GM23338 (cell line): ENCODE measurements around the gene OLFML2A. TPM values are rescaled to one million over a fixed set of nuclear protein-coding genes. Genes with fewer than 3 reads are reported as not detected.
A peak's percentile ranks its signal among the peaks of the same experiment; 100 is the strongest.

Experiments used
- ATAC-seq: fragments of 200-7000 bp; cut with Tn5 transposase; 3 replicates; pipeline ENCODE4 v1.9.1; 2020
- DNase-seq: peaks from one replicate; pipeline ENCODE4 v3.0.0-alpha.2; 2015; ENCODE audit warnings: low spot score
- H2AFZ ChIP-seq: fragments of 200-600 bp; sonication (generic); 2 replicates; pipeline ENCODE4 v1.8.0; 2016; ENCODE audit warnings: antibody characterized with exemption, mild to moderate bottlenecking, moderate library complexity
- H3F3A ChIP-seq: fragments of 200-600 bp; sonication (generic); replicated peaks from 2 replicates; pipeline ENCODE4 v1.8.0; 2017; ENCODE audit warnings: antibody characterized with exemption, mixed run types, low read depth
- H3K27ac ChIP-seq: fragments of 200-600 bp; sonication (generic); 2 replicates; pipeline ENCODE4 v1.6.1; 2016; ENCODE audit warnings: low read depth
- H3K27me3 ChIP-seq: fragments of 200-600 bp; sonication (generic); 2 replicates; pipeline ENCODE4 v1.8.0; 2016; ENCODE audit warnings: mild to moderate bottlenecking, mixed run types, moderate library complexity; ENCODE audit not compliant: insufficient read depth
- H3K36me3 ChIP-seq: fragments of 200-600 bp; sonication (generic); 2 replicates; pipeline ENCODE4 v1.8.0; 2016; ENCODE audit warnings: mild to moderate bottlenecking; ENCODE audit not compliant: insufficient read depth
- H3K4me1 ChIP-seq: fragments of 200-600 bp; sonication (generic); 2 replicates; pipeline ENCODE4 v1.8.0; 2016; ENCODE audit warnings: mild to moderate bottlenecking, moderate library complexity; ENCODE audit not compliant: insufficient read depth
- H3K4me2 ChIP-seq: fragments of 200-600 bp; sonication (generic); 2 replicates; pipeline ENCODE4 v1.7.1; 2017; ENCODE audit warnings: mixed run types
- H3K4me3 ChIP-seq: fragments of 200-600 bp; sonication (generic); 2 replicates; pipeline ENCODE4 v1.6.1; 2016; ENCODE audit warnings: mixed run types
- H3K79me2 ChIP-seq: fragments of 200-600 bp; sonication (generic); replicated peaks from 2 replicates; pipeline ENCODE4 v1.8.0; 2017; ENCODE audit warnings: mild to moderate bottlenecking; ENCODE audit not compliant: insufficient read depth
- H3K9me2 ChIP-seq: fragments of 200-600 bp; sonication (generic); 2 replicates; pipeline ENCODE4 v1.8.0; 2017; ENCODE audit not compliant: insufficient read depth
- H4K20me1 ChIP-seq: fragments of 200-600 bp; sonication (generic); replicated peaks from 2 replicates; pipeline ENCODE4 v1.8.0; 2017; ENCODE audit warnings: mild to moderate bottlenecking; ENCODE audit not compliant: insufficient read depth
- H3K27ac Mint-ChIP-seq: 2 replicates; pipeline ENCODE4 v1.8.0; 2020; ENCODE audit warnings: inconsistent platforms, mild to moderate bottlenecking, moderate library complexity, mixed read lengths
- H3K27me3 Mint-ChIP-seq: 3 replicates; pipeline ENCODE4 v1.8.0; 2022; ENCODE audit warnings: low read depth, mild to moderate bottlenecking, moderate library complexity, mixed read lengths, inconsistent platforms; ENCODE audit not compliant: insufficient read depth, poor library complexity
- H3K36me3 Mint-ChIP-seq: 3 replicates; pipeline ENCODE4 v1.8.0; 2021; ENCODE audit warnings: low read depth, mild to moderate bottlenecking, inconsistent platforms, moderate library complexity, mixed read lengths
- H3K4me1 Mint-ChIP-seq: 3 replicates; pipeline ENCODE4 v1.8.0; 2020; ENCODE audit warnings: mild to moderate bottlenecking, inconsistent platforms, mixed read lengths
- H3K4me3 Mint-ChIP-seq: 3 replicates; pipeline ENCODE4 v1.8.0; 2021; ENCODE audit warnings: moderate library complexity, mild to moderate bottlenecking, inconsistent platforms, mixed read lengths
- H3K9me3 Mint-ChIP-seq: 3 replicates; pipeline ENCODE4 v1.8.0; 2020; ENCODE audit warnings: moderate library complexity, mild to moderate bottlenecking, inconsistent platforms, mixed read lengths
- CREB1 ChIP-seq: fragments of 250-450 bp; sonication (Bioruptor Pico); IDR thresholded peaks from 2 replicates; pipeline ENCODE4 v1.5.0; 2020; ENCODE audit warnings: low read depth, mild to moderate bottlenecking, moderate library complexity
- POLR2AphosphoS5 ChIP-seq: IDR thresholded peaks from 2 replicates; pipeline ENCODE4 v1.6.1; 2016; ENCODE audit warnings: antibody characterized with exemption, low read depth
- ZNF331 ChIP-seq: fragments of 250-450 bp; sonication (Bioruptor Pico); IDR thresholded peaks from 2 replicates; pipeline ENCODE4 v1.5.0; 2020; ENCODE audit warnings: low read depth, mild to moderate bottlenecking, moderate library complexity
- polyA plus RNA-seq: library from polyadenylated mRNA; unstranded; fragments of >200 nt; fragmentation: Nextera tagmentation; extraction: Ambion mirVana; gene quantifications from 2 replicates; pipeline ENCODE4 v1.2.1, GENCODE V29; 2016
- total RNA-seq: library from RNA; depleted of rRNA; stranded (reverse); fragments of >200 nt; shearing (Covaris generic); gene quantifications from 2 replicates; pipeline ENCODE4 v1.2.3, GENCODE V29; 2014
- TF ChIP-seq, protein P1 (sequence below): IDR thresholded peaks from 2 replicates; pipeline ENCODE4 v1.6.1; 2016; ENCODE audit warnings: antibody characterized with exemption
- TF ChIP-seq, protein P2 (sequence below): IDR thresholded peaks from one replicate; pipeline ENCODE4 v1.6.1; 2018; ENCODE audit warnings: antibody characterized with exemption; ENCODE audit not compliant: unreplicated experiment

Gene OLFML2A
- total and polyA plus RNA-seq, 2 experiments from 2014 or later = 1.1 to 6.7 TPM

DNA sequence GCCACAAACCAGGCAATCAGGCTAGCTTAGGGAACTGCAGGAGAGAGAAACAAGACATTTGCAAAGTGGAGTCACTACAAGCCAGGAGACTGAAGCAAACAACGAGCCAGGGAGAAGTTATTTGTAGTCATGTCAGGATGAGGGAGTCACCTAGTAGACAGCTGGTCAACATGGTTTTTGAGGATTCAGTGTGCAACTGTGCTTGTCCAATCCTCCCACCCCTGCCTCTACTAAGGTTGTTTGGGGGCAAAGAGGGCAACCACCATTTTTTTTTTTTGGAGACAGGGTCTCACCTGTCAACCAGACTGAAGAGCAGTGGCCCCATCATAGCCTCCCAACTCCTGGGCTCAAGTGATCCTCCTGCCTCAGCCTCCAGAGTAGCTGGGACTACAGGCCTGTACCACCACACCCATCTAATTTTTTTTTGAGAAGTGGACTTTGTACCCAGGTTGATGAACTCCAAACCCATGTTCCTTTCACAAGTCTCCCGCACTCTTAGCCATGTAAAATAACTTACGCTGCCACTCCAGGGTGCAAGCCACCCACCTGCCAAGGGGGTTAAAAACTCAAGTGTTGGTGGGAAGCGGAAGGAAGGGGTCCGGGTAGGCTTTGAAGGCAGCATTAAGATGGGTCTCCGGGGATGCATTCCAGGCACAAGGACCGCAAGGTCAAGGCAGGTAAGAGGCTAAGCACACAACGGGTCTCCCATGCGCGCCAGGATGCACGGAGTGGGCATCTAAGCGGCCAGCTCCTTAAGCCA is 83.8 kb downstream of the OLFML2A start:
- Mint-ChIP-seq H3K9me3 (peaks cover 3% of the 10 kb centered on the region; the same call in 1 of the 3 replicates), H3K27me3 (peaks cover 28% of the 10 kb centered on the region), H3K4me1 (peaks cover 23% of the 10 kb centered on the region), H3K27ac (peak overlapping the region; percentile 89), H3K36me3 (peaks cover 52% of the 10 kb centered on the region), H3K4me3 (peak overlapping the region; percentile 97)
- Histone ChIP-seq H4K20me1 (peaks cover 36% of the 10 kb centered on the region), H3K36me3 (peaks cover 32% of the 10 kb centered on the region), H3K4me3 (peak overlapping the region; percentile 99), H3K79me2 (peaks cover 32% of the 10 kb centered on the region), H3K4me1 (peaks cover 17% of the 10 kb centered on the region), H3K4me2 (peak overlapping the region; percentile 99), H3K9me2 (no peaks in the 10 kb centered on the region), H3K27me3 (no peaks in the 10 kb centered on the region), H2AFZ (no peak overlapping the region), H3F3A (peaks cover 59% of the 10 kb centered on the region), H3K27ac (peak overlapping the region; percentile 91)
- ATAC-seq (no peak), DNase-seq (no peak)
- TF ChIP-seq POLR2AphosphoS5 (peak; percentile 12; the same call in 1 of the 2 replicates), ZNF331 (CRISPR knock-in tag) (no peak)

DNA sequence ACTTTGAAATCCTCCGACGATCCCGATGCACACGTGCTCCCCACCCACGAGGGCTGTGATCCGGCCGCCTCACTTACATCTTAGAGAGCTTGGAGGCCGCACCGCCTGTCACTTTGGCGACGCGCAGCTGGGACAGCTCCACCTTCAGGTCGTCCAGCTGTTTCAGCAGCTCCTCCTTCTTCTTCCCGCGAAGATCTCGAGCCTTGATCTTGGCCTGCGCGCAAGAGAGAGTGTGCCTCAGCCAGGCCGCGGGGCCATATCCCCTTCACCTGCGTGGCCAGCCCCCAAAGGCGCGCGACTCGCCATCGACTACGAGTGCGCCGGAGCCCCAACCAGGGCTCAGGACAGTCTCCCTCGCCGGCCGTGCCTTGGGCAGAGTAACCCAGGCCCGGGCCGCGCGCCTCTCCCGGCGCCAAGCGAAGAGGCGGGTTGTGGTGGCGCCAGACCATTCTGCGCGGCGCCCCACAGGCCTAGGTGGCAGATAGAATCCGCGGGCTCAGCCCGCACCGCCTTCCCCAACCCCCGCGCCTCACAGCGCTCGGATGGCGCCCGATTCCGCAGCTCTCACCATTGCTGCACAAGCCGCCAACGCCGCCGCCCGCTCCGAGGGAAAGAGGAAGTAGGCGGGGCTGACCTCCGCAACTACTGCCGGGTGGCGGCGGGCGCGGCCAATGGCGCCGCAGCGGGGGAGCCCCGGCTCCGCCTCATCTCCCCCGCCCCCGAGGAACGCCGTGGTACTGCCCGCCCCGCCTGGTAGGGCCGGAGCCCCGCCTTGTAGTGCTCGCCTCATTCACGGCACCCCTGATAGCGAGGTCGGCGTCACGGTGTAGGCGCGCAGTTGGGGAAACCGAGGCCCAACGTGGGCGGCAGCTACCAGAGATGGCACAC is 84.7 kb downstream of the OLFML2A start, which contains the start of the genes ARPC5L and RPL35:
Gene ARPC5L (plus strand): TSS at position 789 of the 888 bp plus-strand sequence. CDS start 7,161 bp downstream, outside the sequence.
Gene RPL35 (minus strand): TSS at position 616 of the 888 bp plus-strand sequence. CDS start 45 bp downstream, at position 571.
- Histone ChIP-seq H2AFZ (peak within 1 kb of the TSS; percentile 95), H3K4me2 (peak within 1 kb of the TSS; percentile 99), H4K20me1 (peaks cover 36% of the 10 kb centered on the region), H3K4me3 (peak within 1 kb of the TSS; percentile 99), H3K36me3 (peaks cover 32% of the 10 kb centered on the region), H3K4me1 (peaks cover 18% of the 10 kb centered on the region), H3F3A (peaks cover 51% of the 10 kb centered on the region), H3K79me2 (peaks cover 32% of the 10 kb centered on the region), H3K9me2 (no peaks in the 10 kb centered on the region), H3K27me3 (no peaks in the 10 kb centered on the region), H3K27ac (peak within 1 kb of the TSS; percentile 91)
- Mint-ChIP-seq H3K4me1 (peaks cover 23% of the 10 kb centered on the region), H3K4me3 (peak within 1 kb of the TSS; percentile 97), H3K36me3 (peaks cover 52% of the 10 kb centered on the region), H3K9me3 (peaks cover 3% of the 10 kb centered on the region; the same call in 1 of the 3 replicates), H3K27me3 (peaks cover 26% of the 10 kb centered on the region), H3K27ac (peak within 1 kb of the TSS; percentile 89)
- TF ChIP-seq, protein P1, sequence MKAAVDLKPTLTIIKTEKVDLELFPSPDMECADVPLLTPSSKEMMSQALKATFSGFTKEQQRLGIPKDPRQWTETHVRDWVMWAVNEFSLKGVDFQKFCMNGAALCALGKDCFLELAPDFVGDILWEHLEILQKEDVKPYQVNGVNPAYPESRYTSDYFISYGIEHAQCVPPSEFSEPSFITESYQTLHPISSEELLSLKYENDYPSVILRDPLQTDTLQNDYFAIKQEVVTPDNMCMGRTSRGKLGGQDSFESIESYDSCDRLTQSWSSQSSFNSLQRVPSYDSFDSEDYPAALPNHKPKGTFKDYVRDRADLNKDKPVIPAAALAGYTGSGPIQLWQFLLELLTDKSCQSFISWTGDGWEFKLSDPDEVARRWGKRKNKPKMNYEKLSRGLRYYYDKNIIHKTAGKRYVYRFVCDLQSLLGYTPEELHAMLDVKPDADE = peak; percentile 85
- TF ChIP-seq, protein P2, sequence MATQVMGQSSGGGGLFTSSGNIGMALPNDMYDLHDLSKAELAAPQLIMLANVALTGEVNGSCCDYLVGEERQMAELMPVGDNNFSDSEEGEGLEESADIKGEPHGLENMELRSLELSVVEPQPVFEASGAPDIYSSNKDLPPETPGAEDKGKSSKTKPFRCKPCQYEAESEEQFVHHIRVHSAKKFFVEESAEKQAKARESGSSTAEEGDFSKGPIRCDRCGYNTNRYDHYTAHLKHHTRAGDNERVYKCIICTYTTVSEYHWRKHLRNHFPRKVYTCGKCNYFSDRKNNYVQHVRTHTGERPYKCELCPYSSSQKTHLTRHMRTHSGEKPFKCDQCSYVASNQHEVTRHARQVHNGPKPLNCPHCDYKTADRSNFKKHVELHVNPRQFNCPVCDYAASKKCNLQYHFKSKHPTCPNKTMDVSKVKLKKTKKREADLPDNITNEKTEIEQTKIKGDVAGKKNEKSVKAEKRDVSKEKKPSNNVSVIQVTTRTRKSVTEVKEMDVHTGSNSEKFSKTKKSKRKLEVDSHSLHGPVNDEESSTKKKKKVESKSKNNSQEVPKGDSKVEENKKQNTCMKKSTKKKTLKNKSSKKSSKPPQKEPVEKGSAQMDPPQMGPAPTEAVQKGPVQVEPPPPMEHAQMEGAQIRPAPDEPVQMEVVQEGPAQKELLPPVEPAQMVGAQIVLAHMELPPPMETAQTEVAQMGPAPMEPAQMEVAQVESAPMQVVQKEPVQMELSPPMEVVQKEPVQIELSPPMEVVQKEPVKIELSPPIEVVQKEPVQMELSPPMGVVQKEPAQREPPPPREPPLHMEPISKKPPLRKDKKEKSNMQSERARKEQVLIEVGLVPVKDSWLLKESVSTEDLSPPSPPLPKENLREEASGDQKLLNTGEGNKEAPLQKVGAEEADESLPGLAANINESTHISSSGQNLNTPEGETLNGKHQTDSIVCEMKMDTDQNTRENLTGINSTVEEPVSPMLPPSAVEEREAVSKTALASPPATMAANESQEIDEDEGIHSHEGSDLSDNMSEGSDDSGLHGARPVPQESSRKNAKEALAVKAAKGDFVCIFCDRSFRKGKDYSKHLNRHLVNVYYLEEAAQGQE = no peak
- TF ChIP-seq POLR2AphosphoS5 (peak; percentile 99), CREB1 (CRISPR knock-in tag) (peak; percentile 59)
- ATAC-seq = peak; percentile 89
- DNase-seq = peak; percentile 97
